Cardiac muscle cell (in vitro differentiated cells and primary cell): Measurements from ENCODE around the gene CSHL1. TPM values are rescaled to one million over a fixed set of nuclear protein-coding genes. Genes with fewer than 3 reads are reported as not detected.

Experiments used
- DNase-seq, 2 donors: peaks; one replicate each; pipeline versions ENCODE4 v3.0.0 to v3.0.0-alpha.2; 2010 to 2017; ENCODE audit warnings: low read depth in 1 of 2, low spot score in 1 of 2
- H3K27ac ChIP-seq: fragments of 200-600 bp; sonication (generic); 2 replicates; pipeline ENCODE4 v1.5.1; 2016
- H3K27me3 ChIP-seq: fragments of 200-600 bp; sonication (generic); 2 replicates; pipeline ENCODE4 v1.6.0; 2016; ENCODE audit warnings: control low read depth
- H3K36me3 ChIP-seq: fragments of 200-600 bp; sonication (generic); 2 replicates; pipeline ENCODE4 v1.5.1; 2016; ENCODE audit warnings: control low read depth
- H3K4me1 ChIP-seq: fragments of 200-600 bp; sonication (generic); 2 replicates; pipeline ENCODE4 v1.8.1; 2017; ENCODE audit warnings: low read depth, mild to moderate bottlenecking, mixed run types
- H3K4me3 ChIP-seq: fragments of 200-600 bp; sonication (generic); 2 replicates; pipeline ENCODE4 v1.5.1; 2016; ENCODE audit warnings: mild to moderate bottlenecking
- H3K9me3 ChIP-seq: fragments of 200-600 bp; sonication (generic); 2 replicates; pipeline ENCODE4 v1.5.1; 2017; ENCODE audit warnings: low read depth, mild to moderate bottlenecking, control low read depth
- polyA plus RNA-seq: library from polyadenylated mRNA; unstranded; fragments of >200 nt; fragmentation: Nextera tagmentation; extraction: Ambion mirVana; gene quantifications from 2 replicates; pipeline ENCODE4 v1.2.1, GENCODE V29; 2016
- total RNA-seq: library from RNA; depleted of rRNA; stranded (reverse); fragments of >200 nt; gene quantifications from 2 replicates; pipeline ENCODE4 v1.2.3, GENCODE V29; 2016
- TF ChIP-seq, protein P1 (sequence below): IDR thresholded peaks from 2 replicates; pipeline ENCODE4 v1.5.1; 2012; ENCODE audit warnings: low read depth, mild to moderate bottlenecking, low read length

CSHL1 gene
- total RNA-seq (not detected in 2 replicates), polyA plus RNA-seq (not detected in 2 replicates)

DNA sequence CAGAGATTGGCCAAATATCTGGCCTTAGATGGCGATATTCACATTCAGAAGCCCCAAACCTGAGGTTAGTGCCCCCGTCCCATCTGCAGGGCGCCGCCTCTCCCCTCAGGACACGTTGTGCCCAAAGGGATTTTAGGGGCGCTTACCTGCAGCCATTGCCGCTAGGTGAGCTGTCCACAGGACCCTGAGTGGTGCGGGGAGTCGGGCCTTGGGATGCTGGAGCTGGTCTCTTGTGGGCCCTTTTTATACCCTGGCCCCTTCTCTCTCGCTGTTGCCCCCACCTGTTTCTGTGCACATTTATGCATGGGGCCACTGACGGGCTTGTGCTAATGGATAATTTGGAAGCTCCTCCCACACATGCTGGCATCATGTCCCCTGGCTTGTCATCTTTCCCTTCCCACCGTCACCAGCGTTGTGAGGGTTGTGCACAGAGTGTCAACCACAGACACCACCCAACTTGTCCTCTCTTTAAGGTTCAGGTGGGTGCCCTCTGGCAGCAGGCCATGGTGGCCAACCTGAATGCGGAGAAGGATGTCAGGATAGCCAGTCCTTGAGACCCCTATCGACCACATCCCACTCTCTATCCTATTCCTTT is at the start of gene CSHL1:
TSS of gene CSHL1 (minus strand) at position 218 of the 595 bp plus-strand sequence. CDS start at position 156, 62 bp downstream.
- H3K4me3 ChIP-seq = no peak within 1 kb of the TSS
- no peak within 1 kb of the TSS for H3K27ac ChIP-seq
- H3K27me3 ChIP-seq = peaks cover 8% of the 10 kb centered on the region
- H3K9me3 ChIP-seq = no peaks in the 10 kb centered on the region
- no peaks in the 10 kb centered on the region for H3K36me3 ChIP-seq
- no peak for DNase-seq
- no peaks in the 10 kb centered on the region for H3K4me1 ChIP-seq
- TF ChIP-seq, protein P1, sequence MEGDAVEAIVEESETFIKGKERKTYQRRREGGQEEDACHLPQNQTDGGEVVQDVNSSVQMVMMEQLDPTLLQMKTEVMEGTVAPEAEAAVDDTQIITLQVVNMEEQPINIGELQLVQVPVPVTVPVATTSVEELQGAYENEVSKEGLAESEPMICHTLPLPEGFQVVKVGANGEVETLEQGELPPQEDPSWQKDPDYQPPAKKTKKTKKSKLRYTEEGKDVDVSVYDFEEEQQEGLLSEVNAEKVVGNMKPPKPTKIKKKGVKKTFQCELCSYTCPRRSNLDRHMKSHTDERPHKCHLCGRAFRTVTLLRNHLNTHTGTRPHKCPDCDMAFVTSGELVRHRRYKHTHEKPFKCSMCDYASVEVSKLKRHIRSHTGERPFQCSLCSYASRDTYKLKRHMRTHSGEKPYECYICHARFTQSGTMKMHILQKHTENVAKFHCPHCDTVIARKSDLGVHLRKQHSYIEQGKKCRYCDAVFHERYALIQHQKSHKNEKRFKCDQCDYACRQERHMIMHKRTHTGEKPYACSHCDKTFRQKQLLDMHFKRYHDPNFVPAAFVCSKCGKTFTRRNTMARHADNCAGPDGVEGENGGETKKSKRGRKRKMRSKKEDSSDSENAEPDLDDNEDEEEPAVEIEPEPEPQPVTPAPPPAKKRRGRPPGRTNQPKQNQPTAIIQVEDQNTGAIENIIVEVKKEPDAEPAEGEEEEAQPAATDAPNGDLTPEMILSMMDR = no peak

DNA sequence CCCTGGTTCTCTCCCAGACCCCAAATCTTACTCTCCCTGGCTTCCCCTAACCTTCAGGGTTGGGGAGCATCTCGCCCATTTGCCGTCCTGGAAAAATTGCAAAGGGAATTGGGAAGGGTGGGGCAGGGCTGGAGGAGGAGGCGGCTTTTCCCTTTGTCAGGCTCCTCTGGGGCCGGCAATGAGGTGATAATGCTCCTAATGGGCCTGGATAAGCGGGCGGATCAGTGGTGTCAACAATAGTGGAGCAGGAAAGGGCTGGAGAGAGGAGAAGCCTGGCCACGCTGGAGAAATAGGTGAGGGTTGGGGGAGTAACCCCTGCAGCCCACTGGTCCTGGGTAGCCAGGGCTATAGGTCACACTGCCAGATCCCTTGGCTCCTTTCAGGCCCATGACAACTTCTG is 49.4 kb upstream of the CSHL1 start:
- Histone ChIP-seq H3K4me1 (no peaks in the 10 kb centered on the region), H3K4me3 (no peak overlapping the region), H3K27me3 (no peaks in the 10 kb centered on the region), H3K27ac (no peak overlapping the region), H3K9me3 (no peaks in the 10 kb centered on the region), H3K36me3 (no peaks in the 10 kb centered on the region)
- TF ChIP-seq, protein P1 = no peak
- no peak for DNase-seq

DNA sequence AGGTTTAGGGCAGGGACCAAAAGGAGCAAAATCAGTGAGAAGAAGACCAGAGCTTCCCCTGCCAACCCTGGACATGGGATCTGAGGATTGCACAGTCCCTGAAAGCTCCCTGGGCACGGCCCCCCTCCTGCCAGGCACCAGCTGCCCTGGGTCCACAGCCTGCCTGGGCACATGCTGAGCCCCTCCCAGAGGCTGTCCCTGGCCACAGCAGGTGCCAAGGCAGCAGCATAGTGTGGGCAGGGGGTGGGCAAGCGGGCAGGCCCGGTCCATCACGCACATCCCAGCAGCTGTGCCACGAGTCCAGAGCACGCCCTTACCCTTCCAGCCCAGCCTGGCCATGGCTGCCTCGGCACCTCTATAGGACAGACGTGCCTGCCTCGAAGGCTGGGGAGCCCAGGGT is 48.9 kb upstream of the CSHL1 start:
- Histone ChIP-seq H3K27ac (no peak overlapping the region), H3K4me3 (no peak overlapping the region), H3K4me1 (no peaks in the 10 kb centered on the region), H3K9me3 (no peaks in the 10 kb centered on the region), H3K36me3 (no peaks in the 10 kb centered on the region), H3K27me3 (no peaks in the 10 kb centered on the region)
- DNase-seq = no peak
- TF ChIP-seq, protein P1 = no peak

DNA sequence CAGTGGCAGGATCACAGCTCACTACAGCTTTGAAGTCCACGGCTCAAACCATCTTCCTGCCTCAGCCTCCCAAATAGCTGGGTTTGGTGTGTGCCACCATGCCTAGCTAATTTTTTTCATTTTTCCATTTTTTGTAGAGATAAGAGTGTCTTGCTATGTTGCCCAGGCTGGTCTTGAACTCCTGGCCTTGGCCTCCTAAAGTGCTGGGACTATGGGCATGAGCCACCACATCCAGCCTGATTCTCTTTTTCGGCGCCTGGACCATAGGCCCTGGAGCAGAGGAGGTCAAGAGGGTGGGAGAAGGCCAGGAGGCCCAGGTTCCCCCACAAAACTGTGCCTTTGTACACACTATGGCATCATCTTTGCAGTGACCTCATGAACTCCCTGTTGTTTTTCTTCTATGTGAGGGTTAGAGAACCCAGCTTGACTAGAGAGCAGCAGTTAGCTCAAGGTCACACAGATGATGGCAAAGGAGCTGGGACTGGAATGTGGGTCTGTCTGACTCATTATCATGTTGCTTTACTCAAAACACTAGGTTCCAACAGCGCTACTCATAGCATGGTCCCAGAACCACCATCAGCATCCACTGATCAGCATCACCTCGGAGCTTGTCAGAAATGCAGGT is 45.4 kb upstream of the CSHL1 start:
- H3K4me1 ChIP-seq = peaks cover 5% of the 10 kb centered on the region
- H3K9me3 ChIP-seq = no peaks in the 10 kb centered on the region
- TF ChIP-seq, protein P1 = no peak

DNA sequence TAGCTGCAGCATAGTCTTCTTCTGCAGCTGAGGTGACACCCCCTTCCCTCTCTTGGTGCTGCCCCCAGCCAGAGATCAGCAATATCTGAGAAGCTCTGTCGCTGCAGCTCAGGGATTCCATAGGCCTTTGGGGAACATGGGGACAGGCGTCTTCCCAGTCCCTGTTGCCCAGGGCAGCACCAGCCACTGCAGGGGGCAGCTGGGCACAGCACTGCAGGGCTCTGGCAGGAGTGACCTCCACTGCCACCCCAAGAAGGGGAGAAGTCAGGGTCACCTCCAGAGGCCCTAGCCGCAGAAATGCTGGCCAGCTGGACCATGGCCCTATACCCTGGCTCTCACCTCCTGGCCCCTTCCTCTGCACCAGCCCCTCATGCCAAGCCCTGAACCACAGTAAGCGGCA is 44.7 kb upstream of the CSHL1 start:
- Histone ChIP-seq H3K9me3 (no peaks in the 10 kb centered on the region), H3K27ac (no peak overlapping the region), H3K27me3 (no peaks in the 10 kb centered on the region), H3K4me3 (no peak overlapping the region), H3K4me1 (peaks cover 6% of the 10 kb centered on the region), H3K36me3 (no peaks in the 10 kb centered on the region)
- TF ChIP-seq, protein P1 = no peak
- DNase-seq = no peak

More for the DNA sequence above, 45.4 kb upstream of the CSHL1 start:
- no peak for DNase-seq
- Histone ChIP-seq H3K27me3 (no peaks in the 10 kb centered on the region), H3K4me3 (no peak overlapping the region), H3K36me3 (no peaks in the 10 kb centered on the region), H3K27ac (no peak overlapping the region)
